GM21825 (cell line): ENCODE data around the gene GDI1.
A peak's percentile ranks its signal among the peaks of the same experiment; 100 is the strongest.

Experiments used
- ATAC-seq: cut with Tn5 transposase; IDR thresholded peaks from one replicate; pipeline ENCODE4 v1.9.1; 2021; ENCODE audit warnings: mild to moderate bottlenecking, moderate library complexity; ENCODE audit not compliant: unreplicated experiment

GDI1 gene

GRCh38 chrX:154436374-154436982 is 476 bp upstream of the GDI1 start:
- no peak for ATAC-seq

- no peak for ATAC-seq
Observed at GRCh38 chrX:154437971-154438893, 1.3 kb downstream of the GDI1 start.

DNA sequence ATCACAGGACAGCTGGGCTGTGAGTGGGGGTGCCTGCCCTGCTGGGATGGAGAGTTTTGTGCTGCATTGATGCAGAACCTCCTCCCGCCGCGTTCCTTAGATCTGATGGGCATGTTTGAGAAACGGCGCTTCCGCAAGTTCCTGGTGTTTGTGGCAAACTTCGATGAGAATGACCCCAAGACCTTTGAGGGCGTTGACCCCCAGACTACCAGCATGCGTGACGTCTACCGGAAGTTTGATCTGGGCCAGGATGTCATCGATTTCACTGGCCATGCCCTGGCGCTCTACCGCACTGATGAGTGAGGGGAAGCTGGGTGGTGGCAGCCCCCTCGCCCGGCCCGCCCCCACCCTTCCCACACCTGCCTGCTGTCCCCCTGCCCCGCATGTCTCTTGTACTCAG is 2.9 kb downstream of the GDI1 start:
- ATAC-seq: no peak

GRCh38 chrX:154440623-154441357 is 3.8 kb downstream of the GDI1 start:
- ATAC-seq: no peak

GRCh38 chrX:154441564-154441963 is 4.6 kb downstream of the GDI1 start:
- ATAC-seq: no peak

- no peak for ATAC-seq
Observed at GRCh38 chrX:154441984-154442707, 5.2 kb downstream of the GDI1 start.

DNA sequence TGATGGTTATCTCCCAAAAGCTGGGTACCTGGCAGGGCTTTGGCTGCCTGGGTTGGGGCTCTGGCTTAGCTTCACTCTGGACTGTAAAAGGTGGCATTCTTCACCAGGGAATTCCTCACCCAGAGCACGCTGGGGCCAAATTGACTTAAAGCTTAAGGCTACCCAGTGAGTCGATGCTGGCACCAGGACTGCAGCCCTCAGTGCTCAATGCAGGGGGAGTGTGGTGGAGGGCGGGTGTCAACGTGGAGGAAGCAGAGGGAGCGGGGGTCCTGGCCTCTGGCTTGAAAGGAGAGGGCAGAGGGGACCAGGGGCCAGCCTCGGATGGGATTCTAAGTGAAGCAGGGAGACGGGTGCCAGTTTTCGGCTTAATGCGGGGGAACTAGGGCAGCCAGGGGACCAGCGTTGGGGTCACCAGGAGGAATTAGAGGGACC is 6.5 kb downstream of the GDI1 start:
- ATAC-seq: no peak

DNA sequence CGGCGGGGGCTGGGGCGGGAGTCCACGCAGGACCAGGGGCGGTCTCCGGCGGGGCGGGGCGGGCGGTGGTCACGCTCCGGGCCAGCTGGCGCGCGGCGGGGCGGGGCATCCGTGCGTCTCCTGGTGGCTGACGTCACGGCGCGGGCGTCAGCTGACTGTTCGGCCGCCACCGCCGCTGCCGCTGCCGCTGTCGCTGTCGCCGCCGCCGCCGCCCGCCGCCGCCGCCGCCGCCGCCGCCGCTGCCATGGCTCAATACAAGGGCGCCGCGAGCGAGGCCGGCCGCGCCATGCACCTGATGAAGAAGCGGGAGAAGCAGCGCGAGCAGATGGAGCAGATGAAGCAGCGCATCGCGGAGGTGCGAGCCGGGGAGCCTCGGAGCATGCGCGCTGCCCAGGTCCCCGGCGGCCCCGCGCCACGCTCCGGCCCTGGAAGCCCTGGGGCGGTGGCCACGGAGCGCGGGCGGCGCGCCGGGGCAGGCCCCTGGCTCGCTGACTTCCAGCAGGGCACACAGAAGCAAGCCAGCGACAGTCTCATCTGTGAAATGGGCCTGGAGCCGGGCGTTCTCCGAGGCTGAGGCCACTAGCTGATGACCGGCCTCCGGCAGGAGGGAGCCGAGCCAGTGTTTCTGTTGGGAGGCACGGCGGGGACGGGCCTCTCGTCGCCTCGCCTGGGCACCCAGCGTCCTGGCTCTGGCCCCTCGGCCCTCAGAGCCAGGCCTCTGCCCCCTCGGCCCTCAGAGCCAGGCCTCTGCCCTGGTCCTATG is 7.2 kb downstream of the GDI1 start, which contains the start of gene FAM50A:
Gene FAM50A (plus strand): TSS at position 150 of the 763 bp plus-strand sequence. CDS start 95 bp downstream, at position 245.
- ATAC-seq: peak; percentile 74

GRCh38 chrX:154444755-154445246 is 7.8 kb downstream of the GDI1 start:
- ATAC-seq: no peak

- no peak for ATAC-seq
Observed at GRCh38 chrX:154445776-154446175, 8.8 kb downstream of the GDI1 start.

DNA sequence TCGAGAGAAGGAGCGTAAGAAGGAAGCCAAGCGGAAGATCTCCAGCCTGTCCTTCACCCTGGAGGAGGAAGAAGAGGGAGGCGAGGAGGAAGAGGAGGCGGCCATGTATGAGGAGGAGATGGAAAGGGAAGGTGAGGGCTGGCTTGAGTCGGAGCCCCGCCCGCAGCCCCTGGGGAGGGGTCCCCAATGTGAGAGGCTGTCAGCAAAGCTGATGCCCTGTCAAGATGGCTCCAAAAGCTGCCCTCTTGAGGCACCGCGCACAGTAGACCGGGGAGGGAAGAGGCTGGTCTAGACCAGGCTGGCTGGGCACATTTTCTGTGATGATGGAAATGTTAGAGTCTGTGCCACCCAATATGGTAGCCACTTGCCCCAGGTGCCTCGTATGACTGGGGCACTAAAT is 9.5 kb downstream of the GDI1 start:
- no peak for ATAC-seq

GRCh38 chrX:154448484-154448883 is 11.5 kb downstream of the GDI1 start:
- ATAC-seq: no peak

- no peak for ATAC-seq
Observed at GRCh38 chrX:154449618-154450017, 12.7 kb downstream of the GDI1 start.

- ATAC-seq: no peak
Observed at GRCh38 chrX:154450312-154450711, 13.4 kb downstream of the GDI1 start.

- ATAC-seq: no peak
Observed at GRCh38 chrX:154452823-154453222, 15.9 kb downstream of the GDI1 start.

- ATAC-seq: peak; percentile 61
Observed at GRCh38 chrX:154457491-154458115, 20.6 kb downstream of the GDI1 start.

DNA sequence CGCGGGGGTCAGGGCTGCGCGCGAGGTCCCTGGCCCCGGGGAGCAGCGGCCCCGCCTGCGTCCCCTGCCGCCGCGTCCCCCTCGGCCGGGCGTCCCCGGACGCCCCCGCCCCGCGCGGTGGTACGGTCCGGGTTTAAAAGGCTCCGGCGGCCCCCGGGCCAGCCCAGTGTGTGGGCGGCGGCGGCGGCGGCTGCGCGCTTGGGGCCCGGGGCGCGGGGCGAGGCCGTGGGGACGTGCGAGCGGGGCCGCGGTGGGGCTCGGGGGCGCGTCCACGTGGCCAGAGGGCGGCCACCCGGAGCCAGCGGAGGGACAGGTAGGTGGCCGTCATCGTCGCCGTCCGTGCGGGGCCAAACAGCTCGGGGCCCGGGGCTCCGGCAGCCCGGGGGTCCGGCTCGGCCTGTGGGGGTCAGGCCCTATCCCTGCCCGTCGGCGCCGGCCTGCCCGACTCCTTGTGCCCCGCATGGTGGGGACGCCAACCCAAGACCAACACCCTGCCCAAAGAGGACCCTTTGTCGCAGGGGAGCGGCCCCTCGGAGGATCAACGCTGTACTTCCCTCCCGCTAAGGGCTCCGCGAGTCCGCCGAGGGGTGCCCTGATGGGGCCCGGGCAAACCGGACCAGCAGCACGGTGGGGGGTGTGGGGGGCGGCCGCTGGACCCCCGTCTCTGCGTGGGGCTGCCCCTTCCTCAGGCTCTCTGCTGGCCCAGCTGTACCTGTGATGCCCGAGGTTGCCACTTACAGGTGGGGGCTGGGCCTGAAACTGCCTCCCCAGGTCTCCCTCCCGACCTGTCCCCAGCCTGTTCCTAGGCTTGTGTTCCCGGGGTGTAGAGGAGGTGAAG is 21.4 kb downstream of the GDI1 start, which contains the start of gene PLXNA3:
Gene PLXNA3 (plus strand): TSS at position 166 of the 838 bp plus-strand sequence. CDS start 1,903 bp downstream, outside the sequence.
- peak; percentile 44 for ATAC-seq
